ENCODE results near the gene RPH3AL. TPM values are rescaled to one million over a fixed set of nuclear protein-coding genes. Genes with fewer than 3 reads are reported as not detected.

RPH3AL gene
- total RNA-seq, 1 experiment from 2014 or later = 24.9 TPM

GRCh38 chr17:322006-322780 lies 30.4 kb downstream of the RPH3AL start:
- Histone ChIP-seq H3F3A (ENCODE audit: low read length, unreplicated experiment) (no peaks in the 10 kb centered on the region), H4K20me1 (ENCODE audit: low read length) (no peaks in the 10 kb centered on the region), H3K9me2 (replicated peaks; ENCODE audit: low read length) (no peaks in the 10 kb centered on the region), H3K4me1 (ENCODE audit: insufficient read depth, low read length) (no peaks in the 10 kb centered on the region), H3K9ac (ENCODE audit: low read length) (no peak overlapping the region), H3K27ac (ENCODE audit: low read length) (no peak overlapping the region), H3K4me3 (ENCODE audit: low read length) (no peak overlapping the region), H3K9me3 (ENCODE audit: low read length) (no peaks in the 10 kb centered on the region), H3K27me3 (ENCODE audit: low read length) (no peaks in the 10 kb centered on the region), H3K36me3 (ENCODE audit: low read depth, low read length) (peaks cover 8% of the 10 kb centered on the region), H2AFZ (ENCODE audit: low read length) (no peak overlapping the region), H3K4me2 (ENCODE audit: low read length) (no peak overlapping the region), H3K79me2 (ENCODE audit: low read length) (no peaks in the 10 kb centered on the region)
- intact Hi-C loops (cut with micrococcal nuclease) = no loop called here
- TF ChIP-seq EZH2phosphoT487 (IDR thresholded peaks at IDR 0.05; ENCODE audit: borderline replicate concordance, low read length) (no peak), EZH2 (IDR thresholded peaks at IDR 0.05; ENCODE audit: low read length, unreplicated experiment) (no peak), CTCF (conservative IDR thresholded peaks at IDR 0.05; ENCODE audit: low read depth, low read length) (no peak)
- ChIA-PET POLR2A (ENCODE audit: unreplicated experiment) (no interaction called here), CTCF (no interaction called here)
- no peak for ATAC-seq
- no TSS peak for BruUV-seq (replicated peaks)
- DNase-seq = no peak

GRCh38 chr17:321386-321941 lies 31.1 kb downstream of the RPH3AL start:
- no peak for ATAC-seq

More at GRCh38 chr17:321386-321941, 31.1 kb downstream of the RPH3AL start:
- peaks cover 8% of the 10 kb centered on the region for H3K36me3 ChIP-seq (ENCODE audit: low read depth, low read length)
- H3K9me2 ChIP-seq (replicated peaks; ENCODE audit: low read length) = no peaks in the 10 kb centered on the region
- ChIA-PET CTCF (no interaction called here), POLR2A (ENCODE audit: unreplicated experiment) (no interaction called here)
- no peak for DNase-seq
- H3K9ac ChIP-seq (ENCODE audit: low read length) = no peak overlapping the region
- H4K20me1 ChIP-seq (ENCODE audit: low read length) = no peaks in the 10 kb centered on the region
- intact Hi-C loops (cut with micrococcal nuclease) = no loop called here
- H3K79me2 ChIP-seq (ENCODE audit: low read length) = no peaks in the 10 kb centered on the region
- H3K4me2 ChIP-seq (ENCODE audit: low read length) = no peak overlapping the region
- H3K4me3 ChIP-seq (ENCODE audit: low read length) = no peak overlapping the region
- BruUV-seq (replicated peaks) = no TSS peak
- no peaks in the 10 kb centered on the region for H3F3A ChIP-seq (ENCODE audit: low read length, unreplicated experiment)
- no peaks in the 10 kb centered on the region for H3K27me3 ChIP-seq (ENCODE audit: low read length)
- H3K4me1 ChIP-seq (ENCODE audit: insufficient read depth, low read length) = no peaks in the 10 kb centered on the region
- TF ChIP-seq EZH2phosphoT487 (IDR thresholded peaks at IDR 0.05; ENCODE audit: borderline replicate concordance, low read length) = no peak
- TF ChIP-seq EZH2 (IDR thresholded peaks at IDR 0.05; ENCODE audit: low read length, unreplicated experiment) = no peak
- TF ChIP-seq CTCF (conservative IDR thresholded peaks at IDR 0.05; ENCODE audit: low read depth, low read length) = no peak
- no peak overlapping the region for H2AFZ ChIP-seq (ENCODE audit: low read length)
- H3K27ac ChIP-seq (ENCODE audit: low read length) = no peak overlapping the region
- H3K9me3 ChIP-seq (ENCODE audit: low read length) = no peaks in the 10 kb centered on the region

Measured in PC-3 (cell line).